Right ventricle myocardium inferior (tissue), 1 donor: ENCODE measurements around the gene AFF3. TPM values are rescaled to one million over a fixed set of nuclear protein-coding genes. Genes with fewer than 3 reads are reported as not detected.
A peak's percentile ranks its signal among the peaks of the same experiment; 100 is the strongest.

Source experiments
- ATAC-seq: fragments of 200-7000 bp; cut with Tn5 transposase; one replicate; pipeline ENCODE4 v1.9.1; 2020; ENCODE audit warnings: mild to moderate bottlenecking, moderate library complexity
- DNase-seq: peaks from one replicate; pipeline ENCODE4 v3.0.0; 2021; ENCODE audit errors: missing footprints
- intact Hi-C: fragments of 100-400 bp; cut with DNase I; formaldehyde crosslinking; loops from one replicate; pipeline ENCODE4 v1.11.0; 2022
- total RNA-seq: library from RNA; stranded (reverse); fragmentation: NEBNext Ultra II Directional; extraction: Animal tissue kit (Norgen Biotek cat#: 25700); gene quantifications from one replicate; pipeline ENCODE4 v1.2.1, GENCODE V29; 2021
- donor health status: DM: no; HTN: yes; CAD: no; lungs with severe emphysema.

Gene AFF3
- total RNA-seq, 1 donor from 2014 or later, result 6.8 TPM

DNA sequence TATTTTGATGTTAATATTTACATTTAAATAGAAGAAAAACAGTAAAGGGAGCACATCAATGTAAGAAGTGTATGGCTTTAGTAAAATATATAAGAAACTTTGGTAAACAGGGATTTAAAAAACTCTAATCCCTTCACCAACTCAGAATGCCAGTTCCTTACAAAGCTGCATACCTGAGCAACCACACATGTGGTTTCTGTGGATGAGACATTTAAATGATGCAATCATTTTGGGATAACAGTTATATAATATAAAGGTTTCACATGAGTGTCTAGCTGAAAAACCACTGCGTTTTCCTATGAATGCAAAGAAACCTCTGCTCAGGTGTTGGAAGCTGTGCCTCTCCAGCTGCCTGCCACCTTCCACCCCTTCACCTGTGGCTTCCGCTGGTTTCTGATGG lies 443.5 kb downstream of the AFF3 start:
- intact Hi-C loops, result loop anchor here (1.0 kb wide), 1 partner anchor 42 kb away; no protein-coding TSS in a partner anchor
- ATAC-seq, result no peak
- DNase-seq, result no peak

DNA sequence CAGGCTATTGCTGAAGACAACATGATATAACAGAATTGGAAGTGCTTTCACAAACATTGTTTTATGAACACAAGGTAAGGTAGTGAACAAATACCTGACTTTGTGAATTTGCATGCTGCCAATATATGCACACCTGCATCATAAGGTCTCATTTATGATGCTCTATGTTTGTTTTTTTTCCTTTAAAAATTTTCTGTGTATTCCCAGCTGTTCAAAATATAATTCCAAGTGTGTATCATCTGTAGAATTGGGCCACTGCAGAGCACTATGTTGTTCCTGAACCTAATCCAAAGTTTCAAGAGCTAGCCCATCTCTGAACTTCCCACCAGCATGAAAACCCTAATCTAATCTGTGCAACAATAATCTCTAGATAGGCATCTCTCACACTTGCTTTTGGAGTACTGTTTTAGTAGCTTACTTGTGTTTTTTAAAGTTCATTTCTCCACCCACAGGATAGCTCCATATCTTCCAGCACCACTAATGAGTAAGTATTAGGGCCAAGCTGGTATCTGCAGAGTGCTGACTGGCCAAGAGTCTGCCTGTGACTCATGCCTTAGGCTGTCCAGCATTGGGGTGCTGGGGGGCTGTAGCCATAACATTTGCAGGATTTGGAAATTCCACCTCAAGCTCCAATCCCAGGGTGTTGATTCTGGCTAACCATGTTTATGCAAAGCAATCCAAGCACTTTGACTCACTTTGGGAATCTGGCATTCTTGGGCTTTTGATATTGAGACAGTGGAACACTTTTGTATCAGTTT lies 444.4 kb downstream of the AFF3 start:
- peak; percentile 92 for ATAC-seq
- peak; percentile 73 for DNase-seq
- intact Hi-C loops, result no loop called here

DNA sequence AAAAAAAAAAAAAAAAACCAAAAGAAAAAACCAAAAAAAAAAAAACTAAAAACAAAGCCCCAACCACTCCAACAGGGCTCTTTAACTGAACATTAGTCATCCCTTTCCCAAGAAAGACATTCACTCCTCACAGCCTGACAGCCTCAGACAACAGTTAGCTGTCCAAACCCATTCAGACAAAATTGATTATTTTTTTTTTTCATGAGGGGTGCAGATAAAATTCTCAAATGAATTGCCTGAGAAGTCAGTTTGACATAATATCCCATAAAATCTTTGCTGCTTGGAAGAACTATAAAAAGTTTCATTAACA lies 446.5 kb downstream of the AFF3 start:
- intact Hi-C loops, result no loop called here
- ATAC-seq (no peak), DNase-seq (no peak)

DNA sequence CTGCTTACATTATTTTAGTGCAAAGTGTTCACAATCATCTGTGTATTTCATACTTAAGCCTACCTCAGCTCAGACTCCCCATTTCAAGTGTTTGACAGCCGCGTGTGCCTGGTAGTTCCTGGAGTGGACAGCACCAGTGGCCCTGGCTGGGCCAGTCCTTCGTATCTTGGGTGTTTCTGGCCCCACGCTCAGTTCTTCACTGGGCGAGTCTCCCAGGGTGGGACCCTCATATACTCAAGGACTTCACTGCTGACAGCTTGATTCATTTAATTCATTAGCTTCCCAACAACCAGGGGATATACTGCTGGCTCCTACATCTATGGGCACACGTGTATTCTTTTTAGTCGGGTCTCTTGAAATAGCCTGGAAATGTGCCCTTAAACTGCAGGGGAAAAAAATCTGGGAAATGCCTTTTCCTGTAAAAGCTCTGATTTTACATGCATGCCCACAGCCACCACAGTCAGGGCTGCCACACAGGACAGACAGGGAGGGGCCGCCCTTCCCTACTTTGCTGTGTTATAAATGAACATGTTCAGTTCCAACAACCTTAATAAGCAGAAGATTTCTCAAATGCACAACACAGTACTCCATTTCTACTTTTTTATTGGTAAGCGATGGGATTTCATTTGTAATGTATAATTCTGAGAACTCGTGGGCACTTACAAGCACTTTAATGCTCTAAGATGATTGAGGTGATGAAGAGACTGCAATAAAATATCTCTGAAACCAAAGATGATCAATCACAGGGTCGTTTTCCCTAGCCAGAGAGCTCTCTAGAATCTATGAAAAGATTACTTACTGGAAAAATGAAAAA lies 447.1 kb downstream of the AFF3 start:
- DNase-seq, result no peak
- no peak for ATAC-seq
- intact Hi-C loops, result no loop called here

DNA sequence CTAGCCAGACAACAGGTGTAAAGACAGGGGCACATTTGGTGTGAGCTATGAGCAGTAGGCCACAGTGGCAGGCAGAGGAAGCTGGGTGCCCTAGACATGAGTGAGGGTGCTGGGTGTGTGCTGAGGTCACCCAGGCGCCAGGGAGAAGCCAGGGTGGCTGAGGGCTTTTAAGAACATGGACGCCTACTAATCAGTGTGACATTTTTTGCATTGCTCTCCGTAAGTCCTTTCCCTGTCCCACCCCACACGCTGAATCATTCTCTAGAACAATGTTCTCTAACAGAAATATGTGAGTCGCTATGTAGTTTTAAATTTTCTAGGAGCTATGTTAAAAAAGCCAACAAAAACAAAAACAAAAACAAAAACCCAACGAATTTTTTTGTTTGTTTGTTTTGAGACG lies 448.1 kb downstream of the AFF3 start:
- no peak for ATAC-seq
- intact Hi-C loops, result no loop called here
- DNase-seq, result no peak

DNA sequence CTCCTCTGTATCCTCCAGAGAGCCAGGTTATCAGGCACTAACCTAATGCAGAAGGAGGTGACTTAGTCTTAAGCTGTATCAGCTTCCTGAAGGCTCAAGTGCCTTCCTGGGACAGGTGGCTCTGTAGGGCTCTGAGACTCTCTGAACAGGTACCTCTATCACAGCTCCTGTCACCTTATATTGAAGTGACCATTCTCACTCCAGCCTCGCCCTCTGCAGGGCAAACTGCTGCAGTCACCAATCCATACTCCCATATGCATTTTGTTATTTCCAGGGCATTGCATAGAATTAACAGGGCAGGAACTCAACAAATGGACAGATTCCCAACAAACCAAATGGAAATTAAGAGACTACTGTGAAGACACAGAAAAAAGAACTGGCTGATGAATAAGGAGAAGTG lies 449.6 kb downstream of the AFF3 start:
- no peak for DNase-seq
- intact Hi-C loops, result no loop called here
- ATAC-seq, result no peak

DNA sequence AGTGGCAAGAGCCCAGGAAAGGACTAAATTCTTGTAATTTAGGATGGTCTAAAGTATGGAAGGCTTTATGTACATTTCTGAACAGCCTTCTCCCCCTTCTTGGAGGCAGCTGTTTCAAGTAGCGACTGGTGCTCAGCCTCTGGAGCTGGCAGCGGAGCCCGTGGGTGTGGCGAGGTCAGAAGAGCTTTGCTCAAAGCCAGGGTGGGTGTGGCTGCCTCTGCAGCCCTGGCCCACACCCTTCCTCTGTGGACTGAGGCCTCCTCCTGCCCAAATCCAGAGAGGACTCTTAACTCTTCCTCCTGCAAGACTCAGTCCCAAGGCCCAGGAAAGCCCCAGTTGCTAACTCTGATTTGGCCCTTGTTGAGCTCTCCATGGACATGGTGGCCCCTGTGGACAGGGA lies 450.5 kb downstream of the AFF3 start:
- intact Hi-C loops, result no loop called here
- DNase-seq, result peak; percentile 89
- peak; percentile 90 for ATAC-seq

DNA sequence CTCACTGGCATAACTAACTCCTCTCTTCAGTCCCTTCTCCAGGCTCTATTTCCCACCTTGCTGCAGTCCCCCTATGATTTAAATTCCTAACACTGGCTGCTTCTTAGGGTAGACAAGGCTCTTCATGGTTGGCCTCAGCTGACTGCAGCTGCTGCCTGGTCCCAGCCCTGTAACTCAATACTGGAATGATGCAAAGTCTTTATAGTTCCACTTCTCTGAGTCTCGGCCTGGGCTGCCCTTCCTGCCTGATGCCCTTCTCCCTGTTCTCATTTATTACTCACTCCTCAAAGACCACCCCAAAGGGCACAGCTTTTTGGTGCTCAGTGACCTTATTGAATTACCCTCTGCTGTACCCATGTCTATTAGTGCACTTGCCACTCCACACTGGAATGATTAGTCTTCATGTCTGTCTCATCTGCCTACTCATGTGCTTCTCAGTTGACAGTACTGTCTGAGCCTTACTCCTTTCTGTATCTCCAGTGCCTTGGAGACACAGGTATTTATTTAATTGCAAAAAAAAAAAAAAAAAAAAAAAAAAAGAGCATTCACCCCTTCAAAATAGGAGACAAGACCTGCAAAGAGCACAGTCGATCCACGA lies 453.1 kb downstream of the AFF3 start:
- DNase-seq (no peak), ATAC-seq (no peak)
- intact Hi-C loops, result no loop called here

DNA sequence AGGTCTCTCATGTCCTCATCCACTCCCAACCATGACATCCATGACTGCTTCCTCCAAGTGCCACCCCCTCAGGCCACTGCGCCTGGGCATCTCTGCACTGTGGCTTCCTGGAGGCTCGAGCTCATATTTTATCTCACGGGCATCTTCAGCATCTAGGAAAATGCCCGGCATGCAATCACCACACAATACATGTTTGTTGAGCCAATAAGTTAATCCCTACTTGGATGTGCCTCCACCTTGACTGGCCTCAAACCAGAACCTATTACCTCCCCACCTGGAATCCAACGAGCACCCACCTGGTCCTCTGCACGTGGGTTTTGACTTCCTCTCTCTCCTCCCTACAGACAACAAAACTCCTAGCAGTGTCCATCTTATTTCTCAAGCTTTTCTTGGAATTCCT lies 453.7 kb downstream of the AFF3 start:
- DNase-seq, result no peak
- intact Hi-C loops, result no loop called here
- no peak for ATAC-seq

DNA sequence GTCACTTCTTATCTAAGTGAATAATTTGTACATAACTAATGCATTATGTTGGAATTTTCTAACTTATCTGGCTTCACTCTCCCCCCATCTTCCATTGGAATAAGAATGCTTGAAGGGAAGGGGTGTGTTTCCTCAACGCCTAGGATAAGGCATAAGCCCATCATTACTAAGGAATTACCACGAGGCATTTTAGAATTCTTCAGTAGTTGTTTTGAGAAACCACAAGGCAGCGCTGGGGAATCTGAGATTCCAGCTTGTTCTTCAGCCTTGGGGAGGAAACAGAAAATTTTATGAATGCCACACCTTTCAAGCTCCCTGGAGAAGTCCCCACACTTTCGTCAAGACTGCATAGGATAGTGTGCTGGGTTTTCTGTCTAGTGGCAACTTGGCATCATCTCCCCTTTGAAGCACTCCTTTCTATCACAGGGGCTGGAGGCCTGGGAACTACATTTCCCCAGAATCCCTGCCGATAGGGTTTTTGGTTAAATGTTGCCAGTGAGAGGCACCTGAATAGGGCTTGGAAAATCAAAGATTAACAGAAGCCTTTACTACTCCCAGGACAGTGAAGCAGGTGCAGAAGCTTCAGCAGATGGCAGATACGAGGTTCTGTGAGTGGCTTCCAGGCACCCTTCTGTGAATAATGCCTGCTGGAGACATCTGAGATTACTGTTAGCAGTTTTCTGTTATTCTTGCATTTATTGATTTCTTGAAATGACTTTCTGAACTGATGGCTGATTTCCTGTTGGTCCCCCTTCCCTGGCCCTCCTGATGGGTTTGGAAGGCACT lies 459.9 kb downstream of the AFF3 start:
- DNase-seq (no peak), ATAC-seq (no peak)
- intact Hi-C loops, result no loop called here

DNA sequence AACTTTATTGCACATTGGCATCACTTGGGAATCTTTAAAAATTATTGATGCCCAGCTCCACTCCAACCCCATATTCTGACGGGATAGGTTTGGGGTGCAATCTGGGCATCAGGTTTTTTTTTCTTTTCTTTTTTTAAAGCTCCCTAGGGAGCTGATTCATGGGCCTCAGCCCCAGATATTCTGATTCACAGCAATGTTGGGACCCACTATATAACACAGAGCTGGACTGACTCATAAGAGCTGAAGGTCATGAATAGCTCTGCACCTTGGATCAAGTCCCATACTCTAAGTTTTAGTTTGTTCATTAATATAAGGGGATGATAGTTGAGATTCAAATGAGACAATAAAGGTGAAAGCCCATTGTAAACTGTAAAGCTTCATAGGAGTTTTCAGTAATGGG lies 461.4 kb downstream of the AFF3 start:
- intact Hi-C loops, result no loop called here
- ATAC-seq, result no peak

DNA sequence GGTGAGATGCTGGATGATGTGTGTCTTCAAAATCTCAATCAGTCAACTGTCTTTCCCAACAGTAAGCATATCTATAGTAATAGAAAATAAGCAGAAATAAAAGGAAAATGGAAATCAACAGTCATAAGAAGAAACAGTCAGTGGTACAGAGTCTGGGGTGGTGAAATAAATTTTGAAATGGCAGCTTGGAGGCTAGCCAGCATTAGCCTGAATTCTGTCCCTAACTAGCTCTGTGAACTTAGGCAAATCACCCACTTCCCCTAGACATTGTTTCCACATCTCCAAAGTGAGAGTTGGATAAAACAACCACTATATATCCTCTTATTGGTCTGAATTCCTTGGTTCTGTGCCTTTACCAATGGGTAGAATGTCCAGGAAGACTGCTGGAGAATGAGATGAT lies 462.9 kb downstream of the AFF3 start:
- no peak for DNase-seq
- peak; percentile 56 for ATAC-seq
- intact Hi-C loops, result no loop called here

More for the DNA sequence above, 461.4 kb downstream of the AFF3 start:
- DNase-seq, result no peak

DNA sequence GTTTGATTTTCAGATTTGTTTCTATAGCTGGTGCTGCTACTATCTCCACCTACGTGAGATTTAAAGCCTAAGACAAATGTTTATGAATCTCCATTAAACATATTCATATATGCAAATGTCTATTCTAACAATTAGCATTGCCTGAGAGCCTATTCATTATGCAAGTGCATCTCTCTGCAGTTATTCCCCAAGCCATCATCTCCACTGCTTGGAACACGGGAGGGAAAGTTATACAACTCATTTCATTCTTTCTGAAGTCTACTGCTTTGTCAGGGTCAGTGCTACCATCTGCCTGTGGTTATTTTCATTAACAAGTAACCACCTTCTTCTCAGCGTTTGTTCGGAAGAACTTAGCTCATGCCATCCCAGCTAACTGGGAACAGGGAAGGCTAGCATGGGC lies 463.8 kb downstream of the AFF3 start:
- no peak for DNase-seq
- no peak for ATAC-seq
- intact Hi-C loops, result no loop called here

DNA sequence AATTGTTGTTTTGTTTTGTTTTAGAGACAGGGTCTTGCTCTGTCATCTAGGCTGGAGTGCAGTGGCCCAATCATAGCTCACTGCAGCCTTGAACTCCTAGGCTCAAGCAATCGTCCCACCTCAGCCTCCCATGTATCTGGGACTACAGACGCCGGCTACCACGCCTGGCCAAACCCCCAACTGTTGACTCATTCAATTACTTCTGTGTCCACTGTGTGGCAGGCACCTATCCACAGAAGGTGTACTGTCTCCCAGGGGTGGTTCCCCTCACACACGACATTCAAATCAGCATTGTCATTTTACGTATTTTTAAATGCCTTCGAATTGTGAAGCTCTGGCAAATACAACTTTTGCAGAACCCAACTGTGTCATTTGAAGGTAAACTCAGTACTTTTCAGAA lies 464.6 kb downstream of the AFF3 start:
- ATAC-seq, result no peak
- no peak for DNase-seq
- intact Hi-C loops, result no loop called here

DNA sequence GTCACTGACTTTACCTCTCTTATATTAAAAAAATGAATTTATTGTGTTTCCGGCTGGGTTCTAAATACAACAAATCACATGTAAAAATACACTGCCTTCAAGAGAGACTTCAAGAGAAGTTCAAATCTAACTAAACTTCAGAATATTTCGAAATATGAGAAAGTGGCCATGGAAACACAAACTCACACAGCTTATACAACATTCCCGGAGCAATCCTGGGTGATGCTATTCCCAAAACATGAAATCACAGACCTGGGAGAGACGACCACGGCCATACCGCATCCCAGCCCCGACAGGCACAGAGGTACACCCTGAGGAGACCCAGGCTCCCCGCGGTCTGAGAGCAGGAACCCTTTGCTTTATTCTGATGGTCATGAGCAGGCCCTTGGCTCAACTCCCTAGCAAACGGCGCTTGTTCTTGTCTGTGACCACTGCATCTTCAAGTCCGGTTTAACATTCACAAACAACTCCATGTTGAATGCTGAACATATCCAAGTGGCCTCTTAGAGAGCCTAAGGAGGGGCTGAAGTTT lies 467.2 kb downstream of the AFF3 start:
- DNase-seq (no peak), ATAC-seq (no peak)
- intact Hi-C loops, result no loop called here

DNA sequence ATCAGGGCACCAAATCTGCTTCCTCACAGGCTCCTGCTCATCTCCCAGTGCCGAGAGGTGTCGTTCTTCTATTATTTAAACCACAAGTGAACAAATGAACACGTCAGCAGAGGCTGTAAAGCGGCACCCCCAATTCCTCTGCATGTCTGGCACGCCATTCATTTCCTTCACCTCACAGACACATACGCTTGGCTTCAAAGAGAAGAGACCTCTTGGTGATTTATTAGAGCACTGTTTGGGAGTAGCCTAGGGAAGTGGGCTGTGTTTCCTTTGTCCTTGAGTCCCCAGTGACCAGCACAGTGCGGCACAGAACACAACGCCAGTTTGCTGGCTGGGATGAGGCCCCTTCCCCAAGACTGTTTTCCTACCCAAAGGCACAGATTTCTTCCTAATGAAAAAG lies 468.3 kb downstream of the AFF3 start:
- ATAC-seq (no peak), DNase-seq (no peak)
- intact Hi-C loops, result no loop called here

DNA sequence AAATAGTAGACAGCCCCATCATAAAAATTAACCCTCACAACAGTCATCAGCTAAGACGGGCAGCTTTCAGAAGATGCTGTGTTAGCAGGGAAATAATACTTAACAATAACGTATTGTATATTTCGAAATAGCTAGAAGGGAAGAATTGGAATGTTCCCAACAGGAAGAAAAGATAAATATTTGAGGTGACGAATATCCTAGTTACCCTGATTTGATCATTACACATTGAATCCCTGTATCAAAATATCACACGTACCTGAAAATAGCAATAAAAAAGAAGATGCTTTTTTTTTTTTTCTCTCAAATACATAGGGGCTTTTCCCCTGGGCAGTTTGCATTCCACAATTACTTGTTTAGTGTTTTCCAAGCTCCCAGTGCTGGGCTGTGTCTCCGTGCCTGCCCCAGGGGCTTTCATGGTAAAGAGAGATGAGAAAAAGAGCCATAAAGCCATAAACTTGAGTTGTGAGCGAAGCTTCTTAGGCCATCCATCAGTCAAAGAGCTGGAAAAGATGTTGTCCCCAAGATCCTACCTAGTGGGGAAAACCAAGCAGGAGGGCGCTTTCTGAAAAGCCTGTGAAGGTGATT lies 469.5 kb downstream of the AFF3 start:
- DNase-seq (no peak), ATAC-seq (no peak)
- intact Hi-C loops, result no loop called here

DNA sequence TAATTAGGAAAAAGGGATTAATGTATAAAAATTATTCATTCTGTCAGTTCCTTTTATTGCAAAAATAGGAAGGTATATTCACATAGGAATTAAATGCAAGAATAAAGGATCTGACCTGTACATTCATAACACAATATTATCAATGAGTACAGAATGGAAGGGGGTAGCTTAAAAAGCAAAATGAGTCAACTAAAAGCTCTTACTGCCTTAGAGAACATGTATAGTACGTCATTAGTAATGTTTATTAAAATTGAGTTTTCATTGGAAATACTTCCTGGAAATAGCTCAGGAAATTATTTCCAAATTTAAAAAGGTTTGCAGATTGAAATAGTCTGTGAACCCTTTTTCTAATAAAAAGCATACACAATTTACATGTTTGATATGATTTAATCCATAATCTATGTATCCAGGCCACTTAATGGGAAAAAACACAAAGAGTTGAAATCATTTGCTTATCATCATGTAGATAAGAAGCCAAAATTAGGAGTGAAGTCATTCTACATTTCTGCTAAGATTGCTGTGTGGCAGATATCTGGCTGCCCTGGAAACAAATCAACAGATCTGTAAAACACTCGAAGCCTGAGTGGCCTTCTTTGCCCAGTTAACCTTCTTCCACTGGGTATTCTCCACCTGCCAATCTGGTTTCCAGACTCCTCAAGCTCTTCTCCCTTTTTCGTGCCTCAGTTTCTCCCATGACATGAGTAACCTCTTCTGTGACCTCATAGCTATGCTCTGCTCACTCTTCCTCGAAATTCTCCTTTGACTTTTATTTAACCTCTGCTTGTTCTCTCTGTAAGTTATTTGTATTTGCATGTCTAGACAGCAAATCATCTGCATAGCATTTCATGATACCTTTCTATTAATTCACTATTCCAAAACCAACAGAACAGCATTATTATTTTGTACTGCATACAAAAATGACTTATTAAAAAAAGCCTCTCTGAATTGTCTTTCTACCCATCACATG lies 471.3 kb downstream of the AFF3 start:
- peak; percentile 45 for ATAC-seq
- no peak for DNase-seq
- intact Hi-C loops, result no loop called here
